ENCODE data around the gene LRCOL1. TPM values are rescaled to one million over a fixed set of nuclear protein-coding genes. Genes with fewer than 3 reads are reported as not detected.
A peak's percentile ranks its signal among the peaks of the same experiment; 100 is the strongest.

LRCOL1 gene
- total and polyA plus RNA-seq, 12 donors, result 0.17 to 0.28 TPM; not detected in 10

DNA sequence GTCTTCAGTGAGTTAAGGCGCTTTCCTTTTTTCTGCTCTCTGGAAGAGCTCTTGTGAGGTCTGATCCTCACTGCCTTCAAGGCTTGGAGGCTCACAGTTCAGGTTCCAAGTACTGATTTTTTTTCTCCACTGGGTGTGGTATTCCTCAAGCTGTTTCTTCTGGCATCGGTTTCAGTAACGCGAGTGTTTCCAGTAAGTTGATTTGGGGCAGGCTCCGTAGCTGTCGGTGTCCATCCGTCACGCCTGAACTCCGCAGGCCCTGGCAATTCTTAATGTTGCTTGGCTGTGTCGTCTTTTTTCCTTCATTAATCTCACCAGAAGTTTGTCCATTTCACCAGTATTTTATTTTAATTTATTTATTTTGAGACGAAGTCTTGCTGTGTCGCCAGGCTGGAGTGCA lies 30.6 kb downstream of the LRCOL1 start:
- Histone ChIP-seq H3K4me1 (no peaks in the 10 kb centered on the region), H3K4me3 (no peak overlapping the region), H3K9me3 (no peaks in the 10 kb centered on the region), H3K27me3 (no peaks in the 10 kb centered on the region), H3K36me3 (peaks cover 0 to 73% (median 12%) of the 10 kb centered on the region in 9 donors), H3K27ac (no peak overlapping the region)
- ATAC-seq (peak in 1 of 8 donors; percentile 56), DNase-seq (no peak)
- intact Hi-C loops (cut with DNase I), result no loop called here
- TF ChIP-seq, protein P1, sequence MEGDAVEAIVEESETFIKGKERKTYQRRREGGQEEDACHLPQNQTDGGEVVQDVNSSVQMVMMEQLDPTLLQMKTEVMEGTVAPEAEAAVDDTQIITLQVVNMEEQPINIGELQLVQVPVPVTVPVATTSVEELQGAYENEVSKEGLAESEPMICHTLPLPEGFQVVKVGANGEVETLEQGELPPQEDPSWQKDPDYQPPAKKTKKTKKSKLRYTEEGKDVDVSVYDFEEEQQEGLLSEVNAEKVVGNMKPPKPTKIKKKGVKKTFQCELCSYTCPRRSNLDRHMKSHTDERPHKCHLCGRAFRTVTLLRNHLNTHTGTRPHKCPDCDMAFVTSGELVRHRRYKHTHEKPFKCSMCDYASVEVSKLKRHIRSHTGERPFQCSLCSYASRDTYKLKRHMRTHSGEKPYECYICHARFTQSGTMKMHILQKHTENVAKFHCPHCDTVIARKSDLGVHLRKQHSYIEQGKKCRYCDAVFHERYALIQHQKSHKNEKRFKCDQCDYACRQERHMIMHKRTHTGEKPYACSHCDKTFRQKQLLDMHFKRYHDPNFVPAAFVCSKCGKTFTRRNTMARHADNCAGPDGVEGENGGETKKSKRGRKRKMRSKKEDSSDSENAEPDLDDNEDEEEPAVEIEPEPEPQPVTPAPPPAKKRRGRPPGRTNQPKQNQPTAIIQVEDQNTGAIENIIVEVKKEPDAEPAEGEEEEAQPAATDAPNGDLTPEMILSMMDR (IDR thresholded peaks at IDR 0.05), result no peak
- 76 to 85% methylated on average over 12 of the region's 12 CpGs for WGBS, 2 donors

DNA sequence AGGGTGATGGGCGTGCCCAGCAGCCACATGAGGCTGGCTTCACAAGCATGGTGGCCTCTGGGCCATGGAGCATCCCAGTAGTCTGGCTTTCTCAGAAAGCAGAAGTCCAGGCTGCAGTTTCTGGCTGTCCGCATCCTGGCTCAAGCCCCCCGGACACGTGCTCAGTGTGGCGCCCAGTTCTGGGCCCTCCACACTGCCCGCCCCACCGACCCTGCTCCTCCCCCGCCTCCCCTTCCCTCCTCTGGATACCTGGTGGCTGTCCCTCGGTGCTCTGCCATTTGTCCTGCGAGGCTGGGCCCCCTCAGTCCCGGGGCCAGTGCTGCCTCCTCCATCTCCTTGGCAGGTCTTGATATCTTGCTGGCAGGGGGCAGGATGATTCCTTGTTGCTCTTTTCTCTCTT lies 31.6 kb downstream of the LRCOL1 start:
- intact Hi-C loops (cut with DNase I), result no loop called here
- DNase-seq (no peak), ATAC-seq (no peak)
- Histone ChIP-seq H3K9me3 (no peaks in the 10 kb centered on the region), H3K4me1 (no peaks in the 10 kb centered on the region), H3K27me3 (no peaks in the 10 kb centered on the region), H3K27ac (no peak overlapping the region), H3K36me3 (peaks cover 4 to 73% (median 15%) of the 10 kb centered on the region in 9 donors), H3K4me3 (no peak overlapping the region)
- TF ChIP-seq, protein P1 (IDR thresholded peaks at IDR 0.05), result no peak
- WGBS, 2 donors, result 79 to 89% methylated on average over 11 of the region's 11 CpGs

- Histone ChIP-seq H3K27me3 (no peaks in the 10 kb centered on the region), H3K36me3 (peaks cover 4 to 76% (median 15%) of the 10 kb centered on the region in 9 donors), H3K9me3 (no peaks in the 10 kb centered on the region), H3K4me3 (no peak overlapping the region), H3K27ac (no peak overlapping the region), H3K4me1 (no peaks in the 10 kb centered on the region)
- TF ChIP-seq, protein P1 (IDR thresholded peaks at IDR 0.05), result no peak
- DNase-seq (no peak), ATAC-seq (no peak)
- 89 to 94% methylated on average over 11 of the region's 11 CpGs for WGBS, 2 donors
- intact Hi-C loops (cut with DNase I), result no loop called here
These were observed 32.3 kb downstream of the LRCOL1 start for GRCh38 chr12:132578118-132578517.

GRCh38 chr12:132577191-132577920 lies 33.0 kb downstream of the LRCOL1 start:
- no peaks in the 10 kb centered on the region for H3K9me3 ChIP-seq
- TF ChIP-seq, protein P1 (IDR thresholded peaks at IDR 0.05), result no peak
- H3K27ac ChIP-seq, result no peak overlapping the region
- WGBS, 2 donors, result 91 to 93% methylated on average over 22 of the region's 22 CpGs
- no peaks in the 10 kb centered on the region for H3K4me1 ChIP-seq
- no peak for DNase-seq
- ATAC-seq, result peak in 1 of 8 donors; percentile 7
- H3K27me3 ChIP-seq, result no peaks in the 10 kb centered on the region
- intact Hi-C loops (cut with DNase I), result no loop called here
- H3K4me3 ChIP-seq, result no peak overlapping the region
- peaks cover 4 to 82% (median 15%) of the 10 kb centered on the region in 9 donors for H3K36me3 ChIP-seq

All from heart right ventricle (tissue), 16 donors.